ENCODE results near the gene IL17RA. TPM values are rescaled to one million over a fixed set of nuclear protein-coding genes. Genes with fewer than 3 reads are reported as not detected.
"Not testable (repeated sequence)": the region's sequence is repeated elsewhere in the genome, so short reads cannot be mapped to it uniquely, and the experiment has no call there.

Gene IL17RA
- total RNA-seq (10 to 100 TPM; 29.3 to 61.6 TPM), polyA plus RNA-seq (ENCODE audit: insufficient read length in 6 of 6) (10 to 100 TPM in 1 of 6 donors, 1 to 10 TPM in 5; 7.6 to 10.6 (median 8.3) TPM)
- long read RNA-seq, donor 1 = 0 reads
- long read RNA-seq, donor 2 = 0 reads
- long read RNA-seq, donor 3 = 0 reads
- long read RNA-seq, donor 4, partial matches to known transcripts = 0 of 10 reads
- long read RNA-seq, donor 4, other reads (novel, unspliced or antisense) = 9 of 10 reads
- long read RNA-seq, donor 5 = 0 reads
- long read RNA-seq, donor 6, full-length matches to known transcripts = 1 of 1 reads
- long read RNA-seq, donor 6, partial matches to known transcripts = 0 of 1 reads
- long read RNA-seq, donor 6, other reads (novel, unspliced or antisense) = 0 of 1 reads
- long read RNA-seq, donor 7 = 0 reads
- long read RNA-seq, donor 8 = 0 reads
- long read RNA-seq, donor 9 = 0 reads
- long read RNA-seq, donor 10, partial matches to known transcripts = 2 of 26 reads
- long read RNA-seq, donor 10, other reads (novel, unspliced or antisense) = 23 of 26 reads
- long read RNA-seq, donor 11, partial matches to known transcripts = 0 of 1 reads
- long read RNA-seq, donor 11, other reads (novel, unspliced or antisense) = 0 of 1 reads
- long read RNA-seq, donor 12, partial matches to known transcripts = 22 of 22 reads
- long read RNA-seq, donor 12, other reads (novel, unspliced or antisense) = 0 of 22 reads

GRCh38 chr22:17084554-17085276, at the start of gene IL17RA:
TSS of gene IL17RA (plus strand) at chr22:17085000. CDS start at chr22:17085092, 92 bp downstream.
- Histone ChIP-seq H3K36me3 (no peaks in the 10 kb centered on the region), H3K4me3 (peak within 1 kb of the TSS; percentile 87 to 93), H3K27ac (peak within 1 kb of the TSS; percentile 93 to 100), H3K4me1 (peaks cover 0 to 52% of the 10 kb centered on the region in 2 donors), H3K27me3 (no peaks in the 10 kb centered on the region), H3K9me3 (no peaks in the 10 kb centered on the region)
- intact Hi-C loops (cut with DNase I) = no loop called here
- DNase-seq (peak; percentile 82 to 99 (median 94)), ATAC-seq (peak; percentile 99)
- no peak for TF ChIP-seq CTCF (IDR thresholded peaks at IDR 0.05)

- intact Hi-C loops (cut with DNase I) = no loop called here
- ATAC-seq = no peak
- TF ChIP-seq CTCF (IDR thresholded peaks at IDR 0.05) = no peak
- Histone ChIP-seq H3K27ac (no peak overlapping the region), H3K9me3 (peaks cover 0 to 2% of the 10 kb centered on the region in 2 donors), H3K36me3 (no peaks in the 10 kb centered on the region), H3K4me3 (no peak overlapping the region), H3K27me3 (peaks cover 20 to 56% of the 10 kb centered on the region in 2 donors), H3K4me1 (peaks cover 0 to 5% of the 10 kb centered on the region in 2 donors)
- DNase-seq = no peak
Measured at GRCh38 chr22:17035246-17035645, 49.6 kb upstream of the IL17RA start.

GRCh38 chr22:17035976-17036841, 48.6 kb upstream of the IL17RA start:
- Histone ChIP-seq H3K4me3 (peak overlapping the region in 1 of 2 donors; percentile 26), H3K27me3 (peaks cover 20 to 56% of the 10 kb centered on the region in 2 donors)
- H3K27ac ChIP-seq; H3K36me3 ChIP-seq; intact Hi-C loops (cut with DNase I); H3K9me3 ChIP-seq; DNase-seq; H3K4me1 ChIP-seq: not testable (repeated sequence)
- peak; percentile 40 for ATAC-seq

- DNase-seq; H3K27ac ChIP-seq; intact Hi-C loops (cut with DNase I); H3K36me3 ChIP-seq; H3K9me3 ChIP-seq; H3K4me1 ChIP-seq: not testable (repeated sequence)
- peak; percentile 86 for ATAC-seq
- H3K27me3 ChIP-seq = peaks cover 20 to 52% of the 10 kb centered on the region in 2 donors
- H3K4me3 ChIP-seq = peak overlapping the region in 1 of 2 donors; percentile 26
Measured at GRCh38 chr22:17036842-17037711, 47.7 kb upstream of the IL17RA start.

GRCh38 chr22:17043521-17043920, 41.3 kb upstream of the IL17RA start:
- no peaks in the 10 kb centered on the region for H3K9me3 ChIP-seq
- intact Hi-C loops (cut with DNase I) = no loop called here
- no peaks in the 10 kb centered on the region for H3K36me3 ChIP-seq
- ATAC-seq = no peak
- no peak overlapping the region for H3K27ac ChIP-seq
- H3K4me3 ChIP-seq = no peak overlapping the region
- no peaks in the 10 kb centered on the region for H3K27me3 ChIP-seq
- H3K4me1 ChIP-seq = peaks cover 0 to 3% of the 10 kb centered on the region in 2 donors
- no peak for DNase-seq
- no peak for TF ChIP-seq CTCF (IDR thresholded peaks at IDR 0.05)
